ENCODE data around the gene KLHDC4.

The KLHDC4 gene

DNA sequence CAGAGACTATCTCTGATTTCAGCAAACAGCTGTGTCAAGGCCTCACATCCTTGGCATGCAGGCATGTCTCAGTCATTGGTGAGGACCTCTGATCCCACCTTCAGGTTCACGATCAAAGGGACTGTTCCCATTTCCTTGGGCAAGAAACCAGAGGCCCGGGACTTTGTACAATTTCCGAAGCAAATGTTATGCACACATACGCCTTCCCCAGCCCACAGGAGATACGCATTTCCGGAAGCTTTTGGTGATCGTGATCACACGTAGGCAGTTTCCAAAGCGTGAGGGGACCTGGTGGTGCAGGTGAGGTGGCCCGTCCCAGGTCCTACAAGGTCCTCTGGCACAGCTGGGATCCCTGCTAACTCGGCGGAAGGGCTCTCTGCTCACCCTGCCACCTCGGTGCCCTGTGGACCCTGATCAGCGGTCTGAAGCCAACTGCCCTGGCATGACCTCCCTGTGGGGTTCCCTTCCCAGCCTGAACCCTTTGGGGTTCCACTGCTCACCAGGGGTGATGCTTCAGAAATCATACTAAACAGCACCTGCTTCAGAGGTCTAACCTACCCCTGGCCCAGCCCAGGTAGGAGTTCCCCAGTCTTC, 28.8 kb upstream of the KLHDC4 start:
- H2AFZ ChIP-seq (ENCODE audit: low read depth, low read length), result no peak overlapping the region
- H3K4me2 ChIP-seq (ENCODE audit: insufficient read depth, low read length), result no peak overlapping the region
- H4K20me1 ChIP-seq (ENCODE audit: insufficient read depth, low read length), result no peaks in the 10 kb centered on the region
- no peaks in the 10 kb centered on the region for H3K79me2 ChIP-seq (ENCODE audit: insufficient read depth, low read length)
- H3K36me3 ChIP-seq (ENCODE audit: insufficient read depth, low read length), result no peaks in the 10 kb centered on the region
- H3K27me3 ChIP-seq (ENCODE audit: insufficient read depth, low read length, poor library complexity), result no peaks in the 10 kb centered on the region
- no peaks in the 10 kb centered on the region for H3K9me3 ChIP-seq (ENCODE audit: insufficient read depth, low read length, severe bottlenecking)
- H3K9ac ChIP-seq (ENCODE audit: low read depth, low read length), result no peak overlapping the region
- H3K4me1 ChIP-seq (ENCODE audit: insufficient read depth, low read length), result no peaks in the 10 kb centered on the region
- no peak overlapping the region; the same call in 1 of the 2 replicates for H3K27ac ChIP-seq (ENCODE audit: low read length)
- no peak overlapping the region for H3K4me3 ChIP-seq (ENCODE audit: low read depth in 1 of 2, low read length in 2 of 2)
- no peak for DNase-seq
- TF ChIP-seq CTCF (IDR thresholded peaks at IDR 0.05; ENCODE audit: borderline replicate concordance, extremely low read depth, low read length, poor library complexity, severe bottlenecking) (no peak), EZH2 (IDR thresholded peaks at IDR 0.05; ENCODE audit: borderline replicate concordance, low read depth, low read length, severe bottlenecking) (no peak)
- no peak for ATAC-seq (ENCODE audit: insufficient read depth, low read depth)

DNA sequence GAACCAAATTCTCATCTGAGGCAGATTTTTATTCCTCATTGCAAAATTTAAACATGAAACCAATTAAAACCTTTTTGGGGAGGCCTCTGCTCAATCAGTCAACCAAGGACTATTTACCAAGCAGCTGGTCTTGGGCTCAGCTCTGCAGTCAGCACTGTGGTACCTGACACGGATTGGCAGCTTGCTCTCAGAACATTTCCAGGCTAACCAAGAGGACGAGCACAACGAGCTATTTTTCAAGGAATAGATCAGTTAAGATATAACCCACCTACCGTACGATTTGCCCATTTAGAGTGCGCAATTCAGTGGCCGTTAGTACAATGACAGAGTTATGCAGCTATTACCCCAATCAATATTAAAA, 26.4 kb upstream of the KLHDC4 start:
- no peak overlapping the region for H2AFZ ChIP-seq (ENCODE audit: low read depth, low read length)
- H4K20me1 ChIP-seq (ENCODE audit: insufficient read depth, low read length), result no peaks in the 10 kb centered on the region
- ATAC-seq (ENCODE audit: insufficient read depth, low read depth) (no peak), DNase-seq (no peak)
- no peaks in the 10 kb centered on the region for H3K9me3 ChIP-seq (ENCODE audit: insufficient read depth, low read length, severe bottlenecking)
- H3K4me1 ChIP-seq (ENCODE audit: insufficient read depth, low read length), result no peaks in the 10 kb centered on the region
- no peaks in the 10 kb centered on the region for H3K27me3 ChIP-seq (ENCODE audit: insufficient read depth, low read length, poor library complexity)
- H3K36me3 ChIP-seq (ENCODE audit: insufficient read depth, low read length), result no peaks in the 10 kb centered on the region
- H3K4me3 ChIP-seq (ENCODE audit: low read depth in 1 of 2, low read length in 2 of 2), result no peak overlapping the region
- H3K4me2 ChIP-seq (ENCODE audit: insufficient read depth, low read length), result no peak overlapping the region
- no peak for TF ChIP-seq EZH2 (IDR thresholded peaks at IDR 0.05; ENCODE audit: borderline replicate concordance, low read depth, low read length, severe bottlenecking)
- no peak overlapping the region for H3K9ac ChIP-seq (ENCODE audit: low read depth, low read length)
- H3K79me2 ChIP-seq (ENCODE audit: insufficient read depth, low read length), result no peaks in the 10 kb centered on the region
- H3K27ac ChIP-seq (ENCODE audit: low read length), result no peak overlapping the region; the same call in 1 of the 2 replicates

DNA sequence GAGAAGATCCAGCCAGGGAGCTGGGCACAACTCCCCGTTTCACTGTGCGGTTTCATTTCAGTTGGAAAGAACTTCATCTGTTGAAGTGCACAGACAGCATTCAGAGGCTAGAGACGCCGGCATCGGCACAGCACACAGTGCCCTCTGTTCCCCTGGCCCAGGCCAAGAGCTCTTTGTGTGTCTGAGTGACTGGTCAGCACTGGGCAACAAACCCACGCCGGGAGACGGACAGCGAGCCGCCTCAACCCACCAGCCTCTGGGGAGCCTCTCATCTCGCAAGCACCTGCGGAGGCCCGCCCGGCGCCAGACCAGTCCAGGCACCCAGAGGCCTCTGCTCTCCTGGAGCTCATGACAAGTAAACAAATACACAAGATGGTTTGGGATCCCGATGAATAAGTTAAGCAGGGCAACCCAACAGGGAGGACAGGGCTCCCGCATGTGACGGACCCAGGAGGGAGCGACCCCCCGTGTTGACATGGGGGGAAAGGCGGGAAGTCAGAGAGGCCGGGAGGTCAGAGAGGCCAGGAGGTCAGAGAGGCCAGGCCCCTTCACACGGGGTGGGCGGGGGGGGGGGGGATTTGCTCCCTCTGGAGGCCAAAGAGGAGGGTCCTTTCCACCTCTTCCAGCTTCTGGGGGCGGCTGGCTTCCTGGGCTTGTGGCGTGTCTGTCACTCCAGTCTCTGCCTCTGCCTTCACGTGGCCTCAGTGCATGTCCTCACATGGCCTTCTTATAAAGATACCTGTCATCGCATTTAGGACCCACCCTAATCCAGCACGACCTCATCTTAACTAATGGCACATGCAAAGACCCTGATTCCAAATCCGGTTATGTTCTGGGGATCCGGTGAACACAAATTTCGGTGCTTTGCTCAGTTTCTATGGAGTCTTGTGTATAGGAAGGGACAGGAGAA, 25.8 kb upstream of the KLHDC4 start:
- Histone ChIP-seq H3K9ac (ENCODE audit: low read depth, low read length) (no peak overlapping the region), H4K20me1 (ENCODE audit: insufficient read depth, low read length) (no peaks in the 10 kb centered on the region), H2AFZ (ENCODE audit: low read depth, low read length) (no peak overlapping the region), H3K9me3 (ENCODE audit: insufficient read depth, low read length, severe bottlenecking) (no peaks in the 10 kb centered on the region), H3K36me3 (ENCODE audit: insufficient read depth, low read length) (no peaks in the 10 kb centered on the region), H3K4me2 (ENCODE audit: insufficient read depth, low read length) (no peak overlapping the region), H3K79me2 (ENCODE audit: insufficient read depth, low read length) (no peaks in the 10 kb centered on the region), H3K27ac (ENCODE audit: low read length) (no peak overlapping the region; the same call in 1 of the 2 replicates), H3K27me3 (ENCODE audit: insufficient read depth, low read length, poor library complexity) (no peaks in the 10 kb centered on the region), H3K4me1 (ENCODE audit: insufficient read depth, low read length) (no peaks in the 10 kb centered on the region), H3K4me3 (ENCODE audit: low read depth in 1 of 2, low read length in 2 of 2) (no peak overlapping the region)
- ATAC-seq (ENCODE audit: insufficient read depth, low read depth) (no peak), DNase-seq (no peak)
- no peak for TF ChIP-seq EZH2 (IDR thresholded peaks at IDR 0.05; ENCODE audit: borderline replicate concordance, low read depth, low read length, severe bottlenecking)
- TF ChIP-seq CTCF (IDR thresholded peaks at IDR 0.05; ENCODE audit: borderline replicate concordance, extremely low read depth, low read length, poor library complexity, severe bottlenecking), result no peak

All from DND-41 (cell line).